GM12878 (cell line): Measurements from ENCODE around the gene CARMIL3. TPM values are rescaled to one million over a fixed set of nuclear protein-coding genes. Genes with fewer than 3 reads are reported as not detected.

Experiments used
- ATAC-seq: fragments of 200-7000 bp; cut with Tn5 transposase; 3 replicates; pipeline ENCODE4 v1.9.1; 2020; ENCODE audit warnings: mild to moderate bottlenecking, moderate library complexity
- BruUV-seq: library from RNA; stranded (reverse); fragments of 400-500 nt; replicated peaks from 2 replicates; lab custom pipeline; 2021; lab: Mats Ljungman, UMichigan
- CTCF ChIA-PET: fragments of 300-600 bp; sonication (Branson Sonifier 250); formaldehyde crosslinking; extraction: SDS; loops from one replicate; lab custom pipeline; 2021; ENCODE audit warnings: inconsistent platforms; lab: Yijun Ruan, JAX
- POLR2A ChIA-PET: fragments of 350-600 bp; formaldehyde crosslinking; extraction: SDS; loops from one replicate; lab custom pipeline; 2021; ENCODE audit warnings: inconsistent platforms; lab: Charles Lee
- RAD21 ChIA-PET: fragments of 300-600 bp; sonication (Branson Sonifier 250); formaldehyde crosslinking; loops from one replicate; lab custom pipeline; 2023; ENCODE audit warnings: antibody characterized with exemption; ENCODE audit not compliant: unreplicated experiment; lab: Charles Lee
- SMC1A ChIA-PET: fragments of 300-600 bp; sonication (Branson Sonifier 250); formaldehyde crosslinking; loops from one replicate; lab custom pipeline; 2023; ENCODE audit not compliant: unreplicated experiment, uncharacterized antibody; lab: Charles Lee
- DNase-seq: peaks from one replicate; pipeline ENCODE4 v3.0.0-alpha.2; 2011; ENCODE audit warnings: low read depth, low spot score
- FAIRE-seq: peaks from 3 replicates; lab custom pipeline; 2011; peaks lifted over from hg19 to GRCh38; lab: Jason Lieb, UNC
- H2AFZ ChIP-seq: 2 replicates; pipeline ENCODE4 v1.6.0; 2011; ENCODE audit warnings: low read depth, low read length, control low read depth; ENCODE audit not compliant: control insufficient read depth
- H3K27ac ChIP-seq: 2 replicates; pipeline ENCODE4 v1.5.1; 2011; ENCODE audit warnings: control low read depth; ENCODE audit not compliant: control insufficient read depth, insufficient read depth
- H3K27me3 ChIP-seq, 2 experiments: replicated peaks in 1 of 2; 2 replicates each; pipeline versions ENCODE4 v1.6.0 to v1.6.1; 2011; ENCODE audit warnings: low read length in 1 of 2; ENCODE audit not compliant: control insufficient read depth in 2 of 2, insufficient read depth in 2 of 2
- H3K36me3 ChIP-seq, 2 experiments: 2 replicates each; pipeline ENCODE4 v1.5.1; 2011; ENCODE audit warnings: low read length in 1 of 2; ENCODE audit not compliant: control insufficient read depth in 2 of 2, insufficient read depth in 2 of 2
- H3K4me1 ChIP-seq: 2 replicates; pipeline ENCODE4 v1.6.1; 2011; ENCODE audit warnings: mild to moderate bottlenecking, low read length, moderate library complexity, mixed read lengths; ENCODE audit not compliant: control insufficient read depth, insufficient read depth
- H3K4me2 ChIP-seq: 2 replicates; pipeline ENCODE4 v1.6.0; 2011; ENCODE audit warnings: control low read depth; ENCODE audit not compliant: control insufficient read depth, insufficient read depth
- H3K4me3 ChIP-seq: fragments of 200-600 bp; sonication (generic); 2 replicates; pipeline ENCODE4 v1.5.1; 2016
- H3K79me2 ChIP-seq: 2 replicates; pipeline ENCODE4 v1.6.0; 2011; ENCODE audit warnings: low read length; ENCODE audit not compliant: control insufficient read depth, insufficient read depth
- H3K9ac ChIP-seq: 2 replicates; pipeline ENCODE4 v1.8.0; 2011; ENCODE audit warnings: low read length, control low read depth, mixed read lengths; ENCODE audit not compliant: control insufficient read depth, insufficient read depth
- H3K9me3 ChIP-seq: replicated peaks from 3 replicates; pipeline ENCODE4 v1.5.1; 2011; ENCODE audit warnings: mild to moderate bottlenecking, low read length; ENCODE audit not compliant: control insufficient read depth, insufficient read depth
- H4K20me1 ChIP-seq: 2 replicates; pipeline ENCODE4 v1.6.0; 2011; ENCODE audit not compliant: control insufficient read depth, insufficient read depth
- BHLHE40 ChIP-seq, 2 experiments: fragments of 450-650 bp in 1 of 2; IDR thresholded peaks; 2 replicates each; pipeline ENCODE4 v1.6.1; 2011 to 2017; ENCODE audit warnings: low read depth in 2 of 2, borderline replicate concordance in 1 of 2, improper control_type of control experiment in 1 of 2, low read length in 1 of 2, mild to moderate bottlenecking in 1 of 2
- CEBPB ChIP-seq, 2 experiments: fragments of 150-350 bp in 1 of 2; IDR thresholded peaks; 2 replicates each; pipeline ENCODE4 v1.6.1; 2012 to 2014; ENCODE audit warnings: low read depth in 2 of 2, low read length in 2 of 2, borderline replicate concordance in 1 of 2, inconsistent platforms in 1 of 2
- DPF2 ChIP-seq: fragments of 450-650 bp; IDR thresholded peaks from 2 replicates; pipeline ENCODE4 v1.6.1; 2017; ENCODE audit warnings: mild to moderate bottlenecking
- LARP7 ChIP-seq: fragments of 450-650 bp; IDR thresholded peaks from 2 replicates; pipeline ENCODE4 v1.6.1; 2017; ENCODE audit warnings: mild to moderate bottlenecking
- SREBF1 ChIP-seq: IDR thresholded peaks from 2 replicates; pipeline ENCODE4 v1.6.1; 2012; ENCODE audit warnings: mild to moderate bottlenecking, low read length
- WGBS: methylation state at CpG from one replicate; pipeline ENCODE4 v1.1.6; 2016; ENCODE audit warnings: low lambda C conversion rate; ENCODE audit not compliant: insufficient replicate concordance, insufficient coverage; ENCODE audit errors: missing lambda C conversion rate; 5-methylcytosine and 5-hydroxymethylcytosine counted together
- in situ Hi-C: fragments of 300-500 bp; cut with MboI; formaldehyde crosslinking; loops from 9 replicates; pipeline ENCODE4 v1.14.3; 2018; ENCODE audit warnings: mixed read lengths
- intact Hi-C: fragments of 100-400 bp; cut with micrococcal nuclease; formaldehyde crosslinking; loops from one replicate; pipeline ENCODE4 v1.14.2; 2022; ENCODE audit not compliant: unreplicated experiment
- polyA plus RNA-seq, 11 experiments: library from polyadenylated mRNA; depleted of rRNA in 4 of 11; unstranded in 6 of 11; stranded (reverse) in 5 of 11; fragments of >200 nt; fragmentation: Nextera tagmentation in 4 of 11; fragmentation: Illumina TruSeq in 1 of 11; extraction: Ambion mirVana in 4 of 11; extraction: Trizol in 1 of 11; gene quantifications; 1 replicate in 1 of 11; 2 replicates in 10 of 11; pipeline versions ENCODE4 v1.2.1 to v1.2.3, GENCODE V29; 2011 to 2016; ENCODE audit warnings: inconsistent platforms in 2 of 11, missing spikeins in 2 of 11, low read depth in 1 of 11
- total RNA-seq, 4 experiments: library from RNA; depleted of rRNA in 3 of 4; stranded (reverse); fragments of >200 nt in 3 of 4; fragmentation: Illumina TruSeq in 1 of 4; extraction: Trizol in 1 of 4; gene quantifications; 2 replicates each; pipeline versions ENCODE4 v1.2.1 to v1.2.3, GENCODE V29; 2013 to 2021
- TF ChIP-seq, protein P1 (sequence below): IDR thresholded peaks from 2 replicates; pipeline ENCODE4 v1.6.1; 2012; ENCODE audit warnings: low read length, inconsistent platforms

The CARMIL3 gene
- total and polyA plus RNA-seq, 10 of the 15 experiments (the other 5 are each of a cell fraction or from before 2014, with no cell fraction given): 0.09 to 0.32 (median 0.25) TPM; not detected in 3

DNA sequence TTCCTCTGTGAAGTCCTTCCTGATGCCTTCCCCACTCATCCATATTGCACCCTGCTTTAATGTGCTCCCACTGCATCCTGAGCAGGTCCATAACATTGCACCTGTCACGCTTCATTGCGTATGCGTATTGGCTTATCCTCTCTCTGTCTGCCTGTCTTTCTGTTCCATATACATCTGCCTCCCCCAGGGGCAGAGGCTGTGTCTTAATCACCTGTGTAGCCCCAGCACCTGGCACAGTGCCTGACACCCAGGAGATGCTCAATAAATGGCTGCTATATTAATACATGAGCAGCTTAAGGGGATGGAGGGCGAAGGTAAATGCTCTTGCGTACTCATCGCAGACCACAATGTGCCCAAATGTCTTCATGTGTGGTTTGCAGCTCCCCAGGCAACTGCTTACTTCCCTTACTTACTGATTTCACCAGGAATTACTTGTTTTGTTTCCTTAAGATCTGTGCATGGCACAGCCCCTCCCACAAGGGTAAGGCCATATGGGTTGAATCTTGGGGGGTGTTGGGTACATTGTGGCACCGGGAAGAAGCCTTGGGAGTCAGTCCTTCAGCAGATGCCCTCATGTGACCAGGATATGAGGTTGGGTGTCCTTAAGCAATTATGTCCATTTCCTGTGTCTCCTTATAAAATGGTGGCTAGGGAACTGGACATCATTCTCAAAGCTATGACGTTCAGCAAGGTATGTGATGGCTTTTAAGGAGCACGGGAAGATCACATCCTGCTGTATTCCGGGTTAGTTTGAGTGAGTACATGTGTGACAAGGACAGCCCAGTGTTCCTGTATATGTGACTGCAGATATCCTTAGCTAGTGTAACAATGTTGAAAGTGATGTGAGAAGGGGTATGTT lies 18.7 kb downstream of the CARMIL3 start:
- Histone ChIP-seq H4K20me1 (no peaks in the 10 kb centered on the region; the same call in 1 of the 2 replicates), H3K4me2 (no peak overlapping the region), H3K27me3 (peaks cover 0 to 2% of the 10 kb centered on the region in 2 experiments; a peak in 1 of 4 replicates), H2AFZ (no peak overlapping the region), H3K4me1 (peaks cover 8% of the 10 kb centered on the region), H3K36me3 (no peaks in the 10 kb centered on the region), H3K27ac (no peak overlapping the region), H3K4me3 (no peak overlapping the region), H3K9me3 (no peaks in the 10 kb centered on the region), H3K79me2 (no peaks in the 10 kb centered on the region), H3K9ac (no peak overlapping the region)
- BruUV-seq: no TSS peak
- no peak for TF ChIP-seq DPF2
- TF ChIP-seq CEBPB (IDR thresholded peaks at IDR 0.05; ENCODE audit: borderline replicate concordance in 1 of 2, low read depth in 2 of 2, low read length in 2 of 2): no peak
- TF ChIP-seq BHLHE40 (IDR thresholded peaks at IDR 0.05; ENCODE audit: borderline replicate concordance in 1 of 2, low read depth in 2 of 2, low read length in 1 of 2): no peak
- TF ChIP-seq, protein P1, sequence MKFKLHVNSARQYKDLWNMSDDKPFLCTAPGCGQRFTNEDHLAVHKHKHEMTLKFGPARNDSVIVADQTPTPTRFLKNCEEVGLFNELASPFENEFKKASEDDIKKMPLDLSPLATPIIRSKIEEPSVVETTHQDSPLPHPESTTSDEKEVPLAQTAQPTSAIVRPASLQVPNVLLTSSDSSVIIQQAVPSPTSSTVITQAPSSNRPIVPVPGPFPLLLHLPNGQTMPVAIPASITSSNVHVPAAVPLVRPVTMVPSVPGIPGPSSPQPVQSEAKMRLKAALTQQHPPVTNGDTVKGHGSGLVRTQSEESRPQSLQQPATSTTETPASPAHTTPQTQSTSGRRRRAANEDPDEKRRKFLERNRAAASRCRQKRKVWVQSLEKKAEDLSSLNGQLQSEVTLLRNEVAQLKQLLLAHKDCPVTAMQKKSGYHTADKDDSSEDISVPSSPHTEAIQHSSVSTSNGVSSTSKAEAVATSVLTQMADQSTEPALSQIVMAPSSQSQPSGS: no peak
- TF ChIP-seq SREBF1: no peak
- no peak for TF ChIP-seq LARP7
- FAIRE-seq (no peak), ATAC-seq (no peak), DNase-seq (no peak)
- POLR2A ChIA-PET: interaction anchor here (1.0 kb wide), 1 partner anchor 22 kb away, joined by 3 read pairs; no protein-coding TSS in a partner anchor
- CTCF ChIA-PET: interaction anchor here (2.0 to 2.7 kb wide), 2 partner anchors 12 to 43 kb away, joined by 4 to 10 read pairs; partner anchors contain the start of gene DCAF11
- SMC1A ChIA-PET: interaction anchor here (1.4 to 1.5 kb wide), 2 partner anchors 12 to 20 kb away, joined by 4 to 5 read pairs; no protein-coding TSS in a partner anchor
- intact Hi-C loops (no loop called here), in situ Hi-C loops (no loop called here)
- RAD21 ChIA-PET: interaction anchor here (0.8 to 1.3 kb wide), 3 partner anchors 15 to 38 kb away, joined by 3 to 4 read pairs (median 3); no protein-coding TSS in a partner anchor
- WGBS: 62% methylated on average over 10 of the region's 10 CpGs
